Skeletal muscle tissue (tissue), 4 donors: Measurements from ENCODE around the gene CNDP2. TPM values are rescaled to one million over a fixed set of nuclear protein-coding genes. Genes with fewer than 3 reads are reported as not detected.

Source experiments
- H3K27ac ChIP-seq: one replicate; pipeline ENCODE4 v1.7.0; 2013; ENCODE audit warnings: mild to moderate bottlenecking, low read depth, low read length, inconsistent platforms
- H3K27me3 ChIP-seq, 3 donors: one replicate each; pipeline ENCODE4 v1.7.0; 2013; ENCODE audit warnings: low read length in 3 of 3; ENCODE audit not compliant: control insufficient read depth in 3 of 3, insufficient read depth in 3 of 3
- H3K36me3 ChIP-seq, 3 donors: one replicate each; pipeline ENCODE4 v1.7.0; 2013; ENCODE audit warnings: low read length in 3 of 3; ENCODE audit not compliant: control insufficient read depth in 3 of 3, insufficient read depth in 3 of 3
- H3K4me1 ChIP-seq, 3 donors: one replicate each; pipeline ENCODE4 v1.7.0; 2013; ENCODE audit warnings: low read length in 3 of 3, mild to moderate bottlenecking in 3 of 3; ENCODE audit not compliant: control insufficient read depth in 3 of 3, insufficient read depth in 3 of 3
- H3K4me3 ChIP-seq, 3 donors: one replicate each; pipeline ENCODE4 v1.7.0; 2013; ENCODE audit warnings: low read length in 3 of 3
- H3K9ac ChIP-seq, 3 donors: one replicate each; pipeline ENCODE4 v1.7.0; 2013; ENCODE audit warnings: low read length in 3 of 3, mild to moderate bottlenecking in 3 of 3, moderate library complexity in 2 of 3, low read depth in 1 of 3
- H3K9me3 ChIP-seq, 3 donors: one replicate each; pipeline ENCODE4 v1.7.0; 2013; ENCODE audit warnings: low read length in 3 of 3; ENCODE audit not compliant: control insufficient read depth in 3 of 3
- total RNA-seq: library from RNA; depleted of rRNA; stranded (reverse); fragments of >200 nt; gene quantifications from one replicate; pipeline ENCODE4 v1.2.3, GENCODE V29; 2014
- donor health status: Osteomylitis.

Gene CNDP2
- total RNA-seq, 1 donor from 2014 or later: 25.6 TPM

DNA sequence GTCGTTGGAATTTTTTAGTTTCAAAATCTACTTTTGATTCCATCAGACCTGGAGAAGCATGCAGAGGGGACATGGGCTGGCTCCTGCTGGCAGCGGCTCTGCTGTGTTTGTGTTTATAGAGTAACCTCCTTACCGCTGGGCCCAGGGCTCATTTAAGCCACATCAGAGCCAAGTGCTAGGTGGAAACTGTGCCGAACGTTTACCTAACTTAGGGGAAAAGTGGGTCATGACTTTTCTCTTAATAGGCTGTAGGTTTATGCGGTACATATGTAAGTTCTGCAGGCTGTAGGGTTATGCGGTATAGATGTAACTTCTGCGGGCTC lies 17.7 kb downstream of the CNDP2 start:
- no peak overlapping the region for H3K4me3 ChIP-seq
- no peaks in the 10 kb centered on the region for H3K27me3 ChIP-seq
- peaks cover 59 to 77% (median 74%) of the 10 kb centered on the region in 3 donors for H3K36me3 ChIP-seq
- no peaks in the 10 kb centered on the region for H3K9me3 ChIP-seq
- no peak overlapping the region for H3K27ac ChIP-seq
- H3K9ac ChIP-seq: no peak overlapping the region
- no peaks in the 10 kb centered on the region for H3K4me1 ChIP-seq

DNA sequence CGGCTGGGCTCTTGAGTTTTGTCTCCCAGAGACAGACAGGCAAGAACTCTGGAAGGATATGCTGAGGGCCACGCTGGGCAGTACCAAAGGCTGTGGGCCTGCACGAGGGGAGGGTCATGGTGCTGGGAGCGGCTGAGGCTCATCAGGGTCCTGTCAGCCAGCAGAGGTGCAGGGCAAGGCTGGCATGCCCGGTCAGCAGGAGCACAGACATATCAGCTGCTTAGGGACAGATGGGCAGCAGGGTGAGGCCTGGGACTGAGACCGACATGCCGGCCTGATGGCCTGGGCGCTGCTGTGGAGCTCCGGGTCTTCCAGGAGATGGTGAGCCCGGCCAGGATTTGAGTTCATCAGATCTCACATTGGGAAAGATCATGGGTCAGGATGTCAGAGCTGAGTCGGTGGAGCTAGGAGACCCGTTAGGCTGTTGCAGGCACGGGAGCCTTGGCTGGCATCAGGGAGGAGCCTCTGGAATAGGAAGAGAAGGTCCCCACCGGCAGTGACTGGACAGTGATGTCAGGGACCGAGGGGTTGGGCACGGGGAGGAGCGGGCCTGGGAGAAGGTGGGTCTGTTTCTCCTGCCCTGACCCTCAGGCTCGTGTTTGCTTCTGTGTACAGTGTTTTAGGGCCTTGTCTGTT lies 18.8 kb downstream of the CNDP2 start:
- no peak overlapping the region for H3K4me3 ChIP-seq
- peaks cover 64 to 81% (median 79%) of the 10 kb centered on the region in 3 donors for H3K36me3 ChIP-seq
- H3K9ac ChIP-seq: no peak overlapping the region
- H3K4me1 ChIP-seq: no peaks in the 10 kb centered on the region
- no peaks in the 10 kb centered on the region for H3K9me3 ChIP-seq
- no peak overlapping the region for H3K27ac ChIP-seq
- no peaks in the 10 kb centered on the region for H3K27me3 ChIP-seq

DNA sequence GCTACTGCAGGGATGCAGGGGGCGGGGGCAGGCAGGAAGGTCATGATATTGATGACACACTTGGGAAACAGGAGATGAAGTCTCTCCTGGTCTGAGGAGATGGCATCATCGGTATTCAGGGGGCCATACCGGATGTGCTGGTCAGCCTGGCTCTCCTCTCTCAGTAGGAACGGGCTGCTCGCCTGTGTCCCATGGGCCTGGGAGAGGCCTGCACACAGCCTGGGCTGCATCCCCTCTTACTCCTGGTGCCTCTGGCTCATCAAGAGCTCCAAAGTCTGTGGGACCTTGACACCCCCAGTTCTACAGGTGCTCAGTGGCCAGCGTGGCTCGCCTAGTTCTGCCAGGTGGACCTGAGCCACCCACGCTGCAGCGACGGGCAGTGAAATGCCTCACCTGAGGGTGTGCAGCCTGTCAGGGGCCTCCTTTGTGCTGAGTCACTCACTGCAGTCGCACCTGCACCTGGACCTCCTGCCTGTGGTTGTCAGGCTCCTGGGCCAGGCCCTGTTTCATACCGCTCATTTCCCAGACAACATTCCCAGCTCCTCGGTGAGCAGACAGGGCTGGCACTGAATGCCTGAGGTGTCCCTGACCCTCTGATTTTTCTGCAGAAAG lies 19.6 kb downstream of the CNDP2 start:
- no peak overlapping the region for H3K4me3 ChIP-seq
- no peaks in the 10 kb centered on the region for H3K4me1 ChIP-seq
- H3K9me3 ChIP-seq: no peaks in the 10 kb centered on the region
- H3K27ac ChIP-seq: no peak overlapping the region
- H3K9ac ChIP-seq: no peak overlapping the region
- peaks cover 66 to 77% (median 77%) of the 10 kb centered on the region in 3 donors for H3K36me3 ChIP-seq
- no peaks in the 10 kb centered on the region for H3K27me3 ChIP-seq

DNA sequence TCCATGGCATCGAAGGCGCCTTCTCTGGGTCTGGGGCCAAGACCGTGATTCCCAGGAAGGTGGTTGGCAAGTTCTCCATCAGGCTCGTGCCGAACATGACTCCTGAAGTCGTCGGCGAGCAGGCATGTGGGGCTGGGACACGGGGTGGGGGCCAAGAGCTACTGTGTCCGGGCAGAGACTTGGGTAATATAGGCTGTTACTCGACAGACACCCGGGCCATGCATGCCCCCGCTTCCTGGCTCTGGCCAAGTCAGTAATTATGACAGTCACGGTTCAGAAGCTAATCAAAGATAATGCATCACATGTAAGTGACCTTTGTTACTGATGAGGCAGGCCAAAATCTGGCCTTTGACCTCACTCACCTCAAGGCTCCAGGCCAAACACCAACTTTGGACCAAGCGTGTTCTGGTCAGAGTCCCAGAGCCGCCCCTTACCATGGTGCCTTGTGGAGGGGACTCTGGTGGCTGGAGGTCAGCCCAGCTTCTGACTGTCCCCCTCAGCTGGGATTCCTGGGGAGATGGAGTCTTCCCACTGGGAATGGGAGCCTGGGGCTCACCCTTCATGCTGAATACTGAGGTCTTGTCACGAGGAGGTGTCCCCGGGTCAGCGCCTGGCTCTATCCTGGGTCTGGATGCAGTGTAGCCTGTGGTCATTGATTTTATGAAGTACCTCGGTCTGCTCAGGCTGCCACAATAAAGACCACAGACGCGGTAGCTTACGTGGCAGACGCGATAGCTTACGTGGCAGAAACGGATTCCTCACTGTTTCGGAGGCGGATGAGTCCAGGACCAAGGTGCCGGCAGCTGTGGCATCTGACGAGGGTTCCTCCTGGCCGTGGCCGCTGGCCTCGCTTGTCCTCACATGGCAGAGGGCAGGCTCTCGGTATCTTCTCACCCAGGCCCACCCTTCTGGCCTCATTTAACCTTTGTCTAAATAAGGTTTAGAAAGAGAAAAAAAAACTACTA lies 20.4 kb downstream of the CNDP2 start:
- Histone ChIP-seq H3K9ac (no peak overlapping the region), H3K4me1 (no peaks in the 10 kb centered on the region), H3K36me3 (peaks cover 71 to 75% (median 75%) of the 10 kb centered on the region in 3 donors), H3K27ac (no peak overlapping the region), H3K4me3 (no peak overlapping the region), H3K27me3 (no peaks in the 10 kb centered on the region), H3K9me3 (no peaks in the 10 kb centered on the region)

DNA sequence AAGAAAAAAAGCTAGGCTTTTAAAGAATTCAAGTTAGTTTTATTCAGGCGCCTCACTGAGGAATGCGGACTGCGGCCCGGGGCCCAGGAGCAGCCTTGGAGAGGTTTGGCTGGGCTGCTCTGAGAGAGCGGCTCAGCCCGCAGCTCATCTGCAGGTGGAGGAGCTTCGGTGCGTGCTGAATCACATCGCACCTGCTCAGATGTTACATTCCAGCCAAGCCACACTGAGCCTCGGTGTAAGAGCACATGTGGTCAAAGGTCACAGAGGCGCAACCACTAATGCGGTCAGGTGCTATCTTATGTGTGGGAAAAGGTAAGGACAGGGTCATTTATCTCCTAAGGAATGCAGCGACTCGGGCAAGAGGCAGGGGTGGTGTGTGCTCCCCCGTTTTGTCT lies 21.1 kb downstream of the CNDP2 start:
- H3K27me3 ChIP-seq: no peaks in the 10 kb centered on the region
- no peaks in the 10 kb centered on the region for H3K9me3 ChIP-seq
- H3K4me1 ChIP-seq: no peaks in the 10 kb centered on the region
- no peak overlapping the region for H3K4me3 ChIP-seq
- no peak overlapping the region for H3K9ac ChIP-seq
- H3K27ac ChIP-seq: no peak overlapping the region
- H3K36me3 ChIP-seq: peaks cover 68 to 71% (median 70%) of the 10 kb centered on the region in 3 donors

DNA sequence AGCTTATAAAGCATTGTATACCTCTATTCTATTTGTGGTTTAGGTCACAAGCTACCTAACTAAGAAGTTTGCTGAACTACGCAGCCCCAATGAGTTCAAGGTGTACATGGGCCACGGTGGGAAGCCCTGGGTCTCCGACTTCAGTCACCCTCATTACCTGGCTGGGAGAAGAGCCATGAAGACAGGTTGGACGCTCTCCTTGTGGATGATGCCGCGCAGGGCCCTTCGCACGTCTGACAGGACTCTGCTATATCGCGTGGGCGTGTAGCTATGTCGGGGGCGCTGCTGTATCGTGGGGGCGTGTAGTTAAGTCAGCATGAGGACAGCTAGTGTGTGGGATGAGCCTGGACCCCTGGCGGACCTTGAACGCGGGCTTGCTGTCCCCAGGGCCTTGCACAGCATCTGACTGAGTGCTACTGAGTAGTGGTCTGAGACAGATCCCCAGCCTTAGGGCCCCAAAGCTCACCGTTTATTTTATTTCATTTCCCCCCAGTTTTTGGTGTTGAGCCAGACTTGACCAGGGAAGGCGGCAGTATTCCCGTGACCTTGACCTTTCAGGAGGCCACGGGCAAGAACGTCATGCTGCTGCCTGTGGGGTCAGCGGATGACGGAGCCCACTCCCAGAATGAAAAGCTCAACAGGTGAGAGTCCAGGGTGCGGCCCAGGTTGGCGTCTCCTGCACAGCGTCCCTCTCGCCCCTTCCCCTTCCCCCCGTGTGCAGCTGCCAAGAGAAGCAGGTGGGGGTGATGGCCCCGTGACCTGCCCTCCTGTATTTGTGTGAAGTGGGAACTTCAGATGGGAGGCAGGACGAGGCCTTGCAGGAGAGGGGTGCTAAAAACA lies 22.5 kb downstream of the CNDP2 start:
- Histone ChIP-seq H3K4me1 (peaks cover 0 to 5% (median under 1%) of the 10 kb centered on the region in 3 donors), H3K36me3 (peaks cover 56 to 59% (median 57%) of the 10 kb centered on the region in 3 donors), H3K27ac (no peak overlapping the region), H3K9me3 (no peaks in the 10 kb centered on the region), H3K9ac (no peak overlapping the region), H3K4me3 (no peak overlapping the region), H3K27me3 (no peaks in the 10 kb centered on the region)

DNA sequence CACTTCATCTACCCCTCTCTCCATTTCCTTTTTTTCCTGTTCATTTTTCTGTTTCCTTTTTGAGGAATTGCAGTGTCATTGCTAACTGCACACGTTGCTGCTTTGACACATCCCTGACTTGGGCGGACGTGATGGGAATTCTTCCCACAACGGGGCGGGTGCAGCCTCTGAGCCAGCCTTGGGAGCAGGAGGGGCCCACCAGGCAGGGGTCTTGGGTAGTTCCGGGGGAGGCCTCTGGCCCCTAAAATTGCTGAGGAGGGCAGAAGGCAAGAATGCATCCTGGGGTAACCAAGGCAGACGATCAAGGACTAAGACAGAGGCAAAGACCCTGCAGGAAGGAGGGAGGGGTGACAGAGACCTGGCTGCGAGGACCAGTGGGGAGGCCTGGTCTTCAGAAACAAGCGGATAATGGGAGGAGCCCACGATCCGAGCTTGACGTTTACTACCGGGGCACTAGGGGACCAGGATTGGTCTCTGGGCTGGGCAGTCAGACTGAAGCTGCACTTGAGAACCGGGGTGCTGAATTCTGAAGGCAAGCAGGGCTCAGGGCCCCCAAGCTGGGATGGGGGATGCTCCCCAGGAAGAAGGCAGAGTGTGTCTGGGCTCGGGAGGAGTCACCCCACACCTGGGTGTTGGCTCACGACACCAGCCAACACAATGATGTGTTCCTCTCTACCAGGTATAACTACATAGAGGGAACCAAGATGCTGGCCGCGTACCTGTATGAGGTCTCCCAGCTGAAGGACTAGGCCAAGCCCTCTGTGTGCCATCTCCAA lies 23.3 kb downstream of the CNDP2 start:
- Histone ChIP-seq H3K36me3 (peaks cover 53 to 56% (median 54%) of the 10 kb centered on the region in 3 donors), H3K27me3 (no peaks in the 10 kb centered on the region), H3K9me3 (no peaks in the 10 kb centered on the region), H3K4me1 (peaks cover 6 to 12% (median 9%) of the 10 kb centered on the region in 3 donors), H3K4me3 (no peak overlapping the region), H3K27ac (no peak overlapping the region), H3K9ac (no peak overlapping the region)

DNA sequence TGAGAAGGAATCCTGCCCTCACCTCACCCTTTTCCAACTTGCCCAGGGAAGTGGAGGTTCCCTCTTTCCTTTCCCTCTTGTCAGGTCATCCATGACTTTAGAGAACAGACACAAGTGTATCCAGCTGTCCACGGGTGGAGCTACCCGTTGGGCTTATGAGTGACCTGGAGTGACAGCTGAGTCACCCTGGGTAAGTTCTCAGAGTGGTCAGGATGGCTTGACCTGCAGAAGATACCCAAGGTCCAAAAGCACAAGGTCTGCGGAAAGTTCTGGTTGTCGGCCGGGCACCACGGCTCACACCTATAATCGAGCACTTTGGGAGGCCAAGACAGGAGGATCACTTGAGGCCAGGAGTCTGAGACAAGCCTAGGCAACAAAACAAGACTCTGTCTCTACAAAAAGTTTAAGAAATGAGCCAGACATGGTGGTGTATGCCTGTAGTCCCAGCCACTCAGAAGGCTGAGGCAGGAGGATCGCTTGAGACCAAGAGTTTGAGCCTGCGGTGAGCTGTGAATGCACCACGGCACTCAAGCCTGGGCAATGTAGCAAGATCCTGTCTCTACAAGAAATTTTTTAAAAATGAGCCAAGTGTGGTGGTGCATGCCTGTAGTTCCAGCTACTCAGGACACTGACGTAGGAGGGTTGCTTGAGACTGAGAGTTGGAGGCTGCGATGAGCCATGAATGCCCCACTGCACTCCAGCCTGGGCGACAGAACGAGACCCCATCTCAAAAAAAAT lies 24.1 kb downstream of the CNDP2 start:
- H3K9ac ChIP-seq: no peak overlapping the region
- no peak overlapping the region for H3K4me3 ChIP-seq
- H3K9me3 ChIP-seq: no peaks in the 10 kb centered on the region
- H3K27me3 ChIP-seq: no peaks in the 10 kb centered on the region
- no peak overlapping the region for H3K27ac ChIP-seq
- peaks cover 46 to 51% (median 49%) of the 10 kb centered on the region in 3 donors for H3K36me3 ChIP-seq
- H3K4me1 ChIP-seq: peaks cover 6 to 16% (median 9%) of the 10 kb centered on the region in 3 donors
